ENCODE measurements around the gene SPRY4.
"Not testable (repeated sequence)": the region's sequence is repeated elsewhere in the genome, so short reads cannot be mapped to it uniquely, and the experiment has no call there.

Gene SPRY4

GRCh38 chr5:142334538-142334937 lies 9.7 kb upstream of the SPRY4 start:
- H2BK5ac ChIP-seq (ENCODE audit: low read depth, low read length, poor library complexity), result no peak overlapping the region
- no peak overlapping the region for H3K9ac ChIP-seq (ENCODE audit: low read length)
- H3K23ac ChIP-seq (ENCODE audit: low read length), result no peak overlapping the region
- H3K4ac ChIP-seq (ENCODE audit: low read depth, low read length), result no peak overlapping the region
- H3K36me3 ChIP-seq (ENCODE audit: control insufficient read depth in 1 of 2, insufficient read depth in 2 of 2, low read length in 2 of 2), result no peaks in the 10 kb centered on the region
- H2AFZ ChIP-seq (ENCODE audit: insufficient read depth, low read length, poor library complexity), result no peak overlapping the region
- no peak overlapping the region for H3K27ac ChIP-seq (ENCODE audit: low read depth, low read length)
- H3K4me1 ChIP-seq (ENCODE audit: control insufficient read depth in 1 of 2, insufficient read depth in 2 of 2, low read length in 2 of 2), result no peaks in the 10 kb centered on the region
- no peak overlapping the region for H3K4me3 ChIP-seq (ENCODE audit: low read depth, low read length)
- H2AK5ac ChIP-seq (ENCODE audit: low read length), result no peak overlapping the region
- no peak overlapping the region for H3K4me2 ChIP-seq (ENCODE audit: low read length)
- no peaks in the 10 kb centered on the region for H3K79me2 ChIP-seq (ENCODE audit: control insufficient read depth, insufficient read depth, low read length, poor library complexity)
- DNase-seq, result no peak
- no peak overlapping the region for H3K14ac ChIP-seq (ENCODE audit: low read length)
- no peaks in the 10 kb centered on the region for H3K27me3 ChIP-seq (ENCODE audit: insufficient read depth, low read length)
- no peak overlapping the region for H2BK120ac ChIP-seq (ENCODE audit: insufficient read depth, low read length, poor library complexity)
- H4K91ac ChIP-seq (ENCODE audit: low read depth, low read length), result no peak overlapping the region
- no peaks in the 10 kb centered on the region for H3K79me1 ChIP-seq (ENCODE audit: low read length)
- no peak overlapping the region for H4K8ac ChIP-seq (ENCODE audit: low read depth, low read length)
- H4K12ac ChIP-seq (ENCODE audit: low read depth, low read length), result no peak overlapping the region
- no peak overlapping the region for H3K18ac ChIP-seq (ENCODE audit: low read length)
- H2BK12ac ChIP-seq (ENCODE audit: low read length), result no peak overlapping the region
- H3K9me3 ChIP-seq (ENCODE audit: insufficient read depth, low read depth, low read length), result no peaks in the 10 kb centered on the region

GRCh38 chr5:142333749-142334148 lies 8.9 kb upstream of the SPRY4 start:
- not testable (repeated sequence) for H3K79me1 ChIP-seq (ENCODE audit: low read length); H4K12ac ChIP-seq (ENCODE audit: low read depth, low read length); H3K18ac ChIP-seq (ENCODE audit: low read length); DNase-seq; H3K9me3 ChIP-seq (ENCODE audit: insufficient read depth, low read depth, low read length); H3K79me2 ChIP-seq (ENCODE audit: control insufficient read depth, insufficient read depth, low read length, poor library complexity); H3K27ac ChIP-seq (ENCODE audit: low read depth, low read length); H3K4ac ChIP-seq (ENCODE audit: low read depth, low read length); H2AFZ ChIP-seq (ENCODE audit: insufficient read depth, low read length, poor library complexity); H2BK120ac ChIP-seq (ENCODE audit: insufficient read depth, low read length, poor library complexity); H3K9ac ChIP-seq (ENCODE audit: low read length); H2BK12ac ChIP-seq (ENCODE audit: low read length); H4K8ac ChIP-seq (ENCODE audit: low read depth, low read length); H3K14ac ChIP-seq (ENCODE audit: low read length); H3K36me3 ChIP-seq (ENCODE audit: control insufficient read depth in 1 of 2, insufficient read depth in 2 of 2, low read length in 2 of 2); H3K23ac ChIP-seq (ENCODE audit: low read length); H2AK5ac ChIP-seq (ENCODE audit: low read length); H3K4me2 ChIP-seq (ENCODE audit: low read length); H3K4me1 ChIP-seq (ENCODE audit: control insufficient read depth in 1 of 2, insufficient read depth in 2 of 2, low read length in 2 of 2); H4K91ac ChIP-seq (ENCODE audit: low read depth, low read length); H2BK5ac ChIP-seq (ENCODE audit: low read depth, low read length, poor library complexity); H3K27me3 ChIP-seq (ENCODE audit: insufficient read depth, low read length); H3K4me3 ChIP-seq (ENCODE audit: low read depth, low read length)
- no CpG with 5 or more reads among the region's 2 CpGs for WGBS (ENCODE audit: extremely low coverage, insufficient coverage, insufficient read length)

- H3K36me3 ChIP-seq (ENCODE audit: control insufficient read depth in 1 of 2, insufficient read depth in 2 of 2, low read length in 2 of 2), result no peaks in the 10 kb centered on the region
- H3K9ac ChIP-seq (ENCODE audit: low read length), result no peak overlapping the region
- peaks cover 13% of the 10 kb centered on the region for H3K79me1 ChIP-seq (ENCODE audit: low read length)
- H3K23ac ChIP-seq (ENCODE audit: low read length), result no peak overlapping the region
- DNase-seq, result no peak
- H3K4ac ChIP-seq (ENCODE audit: low read depth, low read length), result no peak overlapping the region
- peaks cover 24 to 25% of the 10 kb centered on the region in 2 experiments for H3K4me1 ChIP-seq (ENCODE audit: control insufficient read depth in 1 of 2, insufficient read depth in 2 of 2, low read length in 2 of 2)
- no peak overlapping the region for H2BK12ac ChIP-seq (ENCODE audit: low read length)
- no peak overlapping the region for H3K14ac ChIP-seq (ENCODE audit: low read length)
- H3K27me3 ChIP-seq (ENCODE audit: insufficient read depth, low read length), result no peaks in the 10 kb centered on the region
- H2BK120ac ChIP-seq (ENCODE audit: insufficient read depth, low read length, poor library complexity), result no peak overlapping the region
- no peak overlapping the region for H3K18ac ChIP-seq (ENCODE audit: low read length)
- no peak overlapping the region for H4K12ac ChIP-seq (ENCODE audit: low read depth, low read length)
- H4K8ac ChIP-seq (ENCODE audit: low read depth, low read length), result no peak overlapping the region
- peaks cover 2% of the 10 kb centered on the region for H3K79me2 ChIP-seq (ENCODE audit: control insufficient read depth, insufficient read depth, low read length, poor library complexity)
- H3K9me3 ChIP-seq (ENCODE audit: insufficient read depth, low read depth, low read length), result no peaks in the 10 kb centered on the region
- no peak overlapping the region for H3K4me2 ChIP-seq (ENCODE audit: low read length)
- H4K91ac ChIP-seq (ENCODE audit: low read depth, low read length), result no peak overlapping the region
- no CpG with 5 or more reads among the region's 2 CpGs for WGBS (ENCODE audit: extremely low coverage, insufficient coverage, insufficient read length)
- H2BK5ac ChIP-seq (ENCODE audit: low read depth, low read length, poor library complexity), result no peak overlapping the region
- H3K27ac ChIP-seq (ENCODE audit: low read depth, low read length), result no peak overlapping the region
- no peak overlapping the region for H2AFZ ChIP-seq (ENCODE audit: insufficient read depth, low read length, poor library complexity)
- no peak overlapping the region for H2AK5ac ChIP-seq (ENCODE audit: low read length)
- H3K4me3 ChIP-seq (ENCODE audit: low read depth, low read length), result no peak overlapping the region
Measured at GRCh38 chr5:142330444-142330843, 5.6 kb upstream of the SPRY4 start.

GRCh38 chr5:142330026-142330425 lies 5.2 kb upstream of the SPRY4 start:
- Histone ChIP-seq H3K4ac (ENCODE audit: low read depth, low read length) (no peak overlapping the region), H2AK5ac (ENCODE audit: low read length) (no peak overlapping the region), H2BK120ac (ENCODE audit: insufficient read depth, low read length, poor library complexity) (no peak overlapping the region), H3K14ac (ENCODE audit: low read length) (no peak overlapping the region), H3K9ac (ENCODE audit: low read length) (no peak overlapping the region), H4K8ac (ENCODE audit: low read depth, low read length) (no peak overlapping the region), H3K79me1 (ENCODE audit: low read length) (peaks cover 17% of the 10 kb centered on the region), H3K36me3 (ENCODE audit: control insufficient read depth in 1 of 2, insufficient read depth in 2 of 2, low read length in 2 of 2) (no peaks in the 10 kb centered on the region), H3K18ac (ENCODE audit: low read length) (no peak overlapping the region), H3K9me3 (ENCODE audit: insufficient read depth, low read depth, low read length) (no peaks in the 10 kb centered on the region), H3K27me3 (ENCODE audit: insufficient read depth, low read length) (no peaks in the 10 kb centered on the region), H3K23ac (ENCODE audit: low read length) (no peak overlapping the region), H2BK5ac (ENCODE audit: low read depth, low read length, poor library complexity) (no peak overlapping the region), H3K4me2 (ENCODE audit: low read length) (no peak overlapping the region), H2BK12ac (ENCODE audit: low read length) (no peak overlapping the region), H3K4me3 (ENCODE audit: low read depth, low read length) (no peak overlapping the region), H4K91ac (ENCODE audit: low read depth, low read length) (no peak overlapping the region), H4K12ac (ENCODE audit: low read depth, low read length) (no peak overlapping the region), H3K27ac (ENCODE audit: low read depth, low read length) (no peak overlapping the region), H2AFZ (ENCODE audit: insufficient read depth, low read length, poor library complexity) (no peak overlapping the region), H3K79me2 (ENCODE audit: control insufficient read depth, insufficient read depth, low read length, poor library complexity) (peaks cover 3% of the 10 kb centered on the region), H3K4me1 (ENCODE audit: control insufficient read depth in 1 of 2, insufficient read depth in 2 of 2, low read length in 2 of 2) (peaks cover 24 to 28% of the 10 kb centered on the region in 2 experiments)
- no CpG with 5 or more reads among the region's 6 CpGs for WGBS (ENCODE audit: extremely low coverage, insufficient coverage, insufficient read length)
- DNase-seq, result no peak
